GM12891 (cell line): ENCODE measurements around the gene RASAL1.
A peak's percentile ranks its signal among the peaks of the same experiment; 100 is the strongest.
"Not testable (repeated sequence)": the region's sequence is repeated elsewhere in the genome, so short reads cannot be mapped to it uniquely, and the experiment has no call there.

Experiments used
- DNase-seq: peaks from one replicate; pipeline ENCODE4 v3.0.0; 2011; ENCODE audit warnings: low spot score; ENCODE audit not compliant: insufficient read length
- FAIRE-seq: peaks from 2 replicates; lab custom pipeline; 2011; peaks lifted over from hg19 to GRCh38; lab: Jason Lieb, UNC
- PAX5 ChIP-seq: IDR thresholded peaks from 2 replicates; pipeline ENCODE4 v1.6.1; 2011; ENCODE audit warnings: low read length, moderate library complexity, mild to moderate bottlenecking; ENCODE audit not compliant: insufficient read depth, severe bottlenecking
- POLR2A ChIP-seq: IDR thresholded peaks from 2 replicates; pipeline ENCODE4 v1.6.1; 2011; ENCODE audit warnings: low read depth, low read length, control low read depth
- POLR2AphosphoS5 ChIP-seq: IDR thresholded peaks from 2 replicates; pipeline ENCODE4 v1.6.1; 2011; ENCODE audit warnings: low read depth, low read length, control low read depth
- POU2F2 ChIP-seq: IDR thresholded peaks from 2 replicates; pipeline ENCODE4 v1.6.1; 2011; ENCODE audit warnings: low read depth, mild to moderate bottlenecking, control low read depth, low read length, moderate library complexity
- SPI1 ChIP-seq: IDR thresholded peaks from 2 replicates; pipeline ENCODE4 v1.6.1; 2011; ENCODE audit warnings: low read depth, low read length, control low read depth
- TAF1 ChIP-seq: IDR thresholded peaks from 2 replicates; pipeline ENCODE4 v1.6.1; 2011; ENCODE audit warnings: low read depth, low read length, control low read depth

RASAL1 gene

GRCh38 chr12:113142886-113143332 is 7.3 kb upstream of the RASAL1 start:
- no peak for DNase-seq
- no peak for FAIRE-seq
- no peak for TF ChIP-seq POLR2AphosphoS5
- no peak for TF ChIP-seq SPI1
- no peak for TF ChIP-seq TAF1
- TF ChIP-seq PAX5, result no peak
- no peak for TF ChIP-seq POU2F2
- no peak for TF ChIP-seq POLR2A

DNA sequence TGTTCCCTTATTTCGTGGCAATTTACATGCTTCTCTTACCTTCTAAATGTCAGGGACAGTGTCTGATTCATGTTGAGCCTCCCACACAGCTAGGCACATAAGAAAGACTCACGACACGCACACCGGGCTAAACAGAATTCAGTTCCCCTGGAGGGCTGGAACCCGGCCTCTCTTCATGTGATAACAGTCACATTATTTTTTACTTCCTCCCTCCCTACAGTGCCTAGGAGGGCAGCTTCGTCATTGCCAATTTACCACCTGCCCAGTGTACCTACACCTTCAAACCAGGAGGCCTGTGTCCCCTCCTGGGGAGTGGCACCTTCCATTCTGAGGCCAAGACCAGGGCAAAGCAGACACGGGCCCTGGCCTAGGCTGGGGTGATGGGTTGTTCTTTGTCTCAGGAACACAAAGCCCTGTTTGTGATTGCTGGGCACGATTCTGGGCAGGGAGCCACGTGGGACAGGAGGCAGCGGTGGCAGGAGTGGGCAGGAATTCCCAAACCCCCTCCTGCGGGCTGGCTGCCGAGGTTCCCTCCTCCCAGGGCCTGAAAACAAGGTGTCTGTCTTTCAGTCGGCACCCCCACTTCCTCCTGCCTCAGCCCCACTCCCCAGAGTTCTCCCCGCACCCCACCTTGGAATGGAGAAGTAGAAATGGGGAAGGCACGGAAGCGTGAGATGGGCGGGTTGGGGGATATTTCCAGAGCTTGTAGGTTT is 6.8 kb upstream of the RASAL1 start:
- TF ChIP-seq POLR2A (no peak), SPI1 (peak; percentile 28)
- FAIRE-seq (peak; percentile 66), DNase-seq (no peak)

DNA sequence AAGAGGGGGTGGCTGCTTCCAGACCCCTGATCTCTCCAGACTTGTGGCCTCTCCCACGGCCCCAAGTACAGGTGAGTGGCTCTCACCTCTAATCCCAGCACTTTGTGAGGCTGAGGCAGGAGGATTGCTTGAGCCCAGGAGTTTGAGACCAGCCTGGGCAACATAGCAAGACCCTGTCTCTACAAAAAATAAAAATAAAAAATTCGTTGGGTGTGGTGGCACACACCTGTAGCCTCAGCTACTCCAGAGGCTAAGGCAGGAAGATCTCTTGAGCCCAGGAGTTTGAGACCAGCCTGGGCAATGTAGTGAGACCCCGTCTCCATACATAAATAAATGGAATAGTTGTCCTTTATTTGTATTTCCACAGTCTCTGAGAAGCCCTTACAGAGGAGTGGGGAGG is 6.2 kb upstream of the RASAL1 start:
- FAIRE-seq, DNase-seq: not testable (repeated sequence)

- no peak for DNase-seq
- TF ChIP-seq POLR2AphosphoS5 (no peak), TAF1 (no peak), POLR2A (no peak), POU2F2 (no peak), PAX5 (no peak), SPI1 (no peak)
- no peak for FAIRE-seq
Observed at GRCh38 chr12:113140706-113141105, 5.1 kb upstream of the RASAL1 start.

GRCh38 chr12:113138826-113139225 is 3.3 kb upstream of the RASAL1 start:
- no peak for DNase-seq
- no peak for FAIRE-seq

GRCh38 chr12:113137861-113138783 is 2.6 kb upstream of the RASAL1 start:
- no peak for FAIRE-seq

More at GRCh38 chr12:113138826-113139225, 3.3 kb upstream of the RASAL1 start:
- no peak for TF ChIP-seq POLR2A
- TF ChIP-seq PAX5, result no peak
- no peak for TF ChIP-seq SPI1
- no peak for TF ChIP-seq TAF1
- TF ChIP-seq POLR2AphosphoS5, result no peak
- no peak for TF ChIP-seq POU2F2

DNA sequence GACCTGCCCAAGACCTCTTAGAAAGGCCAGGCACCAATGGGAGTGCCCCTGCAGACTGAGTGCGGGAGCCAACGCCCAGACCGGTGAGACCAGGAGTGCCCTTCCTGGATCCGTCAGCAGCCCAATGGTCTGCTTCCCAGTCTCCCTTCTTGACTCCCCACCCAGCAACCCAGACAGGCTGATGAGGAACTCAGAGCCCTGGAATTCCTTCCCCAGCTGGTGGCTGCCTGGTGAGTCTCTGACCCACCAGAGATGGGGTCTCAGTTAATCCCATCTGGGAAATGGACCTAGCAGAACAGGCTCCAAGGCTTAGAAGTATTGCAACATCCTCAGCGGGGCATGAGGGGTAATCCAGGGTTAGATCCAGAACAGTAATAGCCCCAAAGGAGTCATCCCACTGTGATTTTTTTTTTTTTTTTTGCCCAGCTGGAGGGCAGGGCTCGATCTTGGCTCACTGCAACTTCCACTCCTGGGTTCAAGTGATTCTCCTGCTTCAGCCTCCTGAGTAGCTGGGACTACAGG is 1.5 kb upstream of the RASAL1 start:
- TF ChIP-seq POU2F2 (no peak), POLR2A (no peak), SPI1 (no peak)
- no peak for FAIRE-seq
- no peak for DNase-seq

More at GRCh38 chr12:113137861-113138783, 2.6 kb upstream of the RASAL1 start:
- no peak for TF ChIP-seq POLR2AphosphoS5
- no peak for TF ChIP-seq PAX5
- no peak for TF ChIP-seq POU2F2
- no peak for TF ChIP-seq SPI1
- TF ChIP-seq TAF1, result no peak
- TF ChIP-seq POLR2A, result no peak
- DNase-seq, result no peak

- peak; percentile 48 for FAIRE-seq
Observed at GRCh38 chr12:113136128-113136989, 798 bp upstream of the RASAL1 start.

DNA sequence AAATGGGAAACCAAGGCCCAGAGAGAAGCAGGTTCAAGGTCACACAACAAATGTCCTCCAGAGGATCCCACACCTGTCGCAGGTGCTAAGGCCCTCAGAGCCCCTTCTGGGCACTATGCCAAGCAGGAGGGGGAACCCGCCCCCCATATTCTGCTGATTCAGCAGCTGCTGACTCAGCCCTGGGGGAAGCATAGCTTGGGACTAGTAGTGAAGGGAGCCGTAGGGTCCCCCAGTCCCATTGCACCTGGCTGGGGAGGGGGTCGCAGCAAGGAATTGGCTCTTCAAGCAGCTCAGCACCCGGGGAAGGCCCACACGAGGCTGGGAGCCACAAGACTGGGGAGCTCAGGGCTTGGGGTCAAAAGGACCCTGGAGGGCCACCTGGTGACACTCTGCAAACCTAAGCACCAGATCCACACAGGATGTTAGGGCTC is 1.0 kb downstream of the RASAL1 start:
- TF ChIP-seq TAF1 (no peak), PAX5 (no peak), POU2F2 (no peak), POLR2A (no peak), SPI1 (no peak), POLR2AphosphoS5 (no peak)
- FAIRE-seq (no peak), DNase-seq (no peak)

More at GRCh38 chr12:113136128-113136989, 798 bp upstream of the RASAL1 start:
- DNase-seq, result no peak
- TF ChIP-seq POU2F2 (no peak), POLR2A (no peak), POLR2AphosphoS5 (no peak), TAF1 (no peak), SPI1 (no peak), PAX5 (no peak)

- no peak for TF ChIP-seq TAF1
- no peak for TF ChIP-seq POLR2A
- no peak for TF ChIP-seq SPI1
- no peak for TF ChIP-seq POLR2AphosphoS5
- TF ChIP-seq PAX5, result no peak
- no peak for TF ChIP-seq POU2F2
- DNase-seq (no peak), FAIRE-seq (no peak)
Observed at GRCh38 chr12:113134071-113134470, 1.5 kb downstream of the RASAL1 start.
